Pulmonary artery endothelial cell (primary cell): ENCODE data around the gene WNK2. TPM values are rescaled to one million over a fixed set of nuclear protein-coding genes. Genes with fewer than 3 reads are reported as not detected.
"Not testable (repeated sequence)": the region's sequence is repeated elsewhere in the genome, so short reads cannot be mapped to it uniquely, and the experiment has no call there.

ENCODE experiments used
- DNase-seq: peaks from one replicate; pipeline ENCODE4 v3.0.0-alpha.2; 2011; ENCODE audit warnings: low read depth, low spot score
- total RNA-seq: library from RNA; depleted of rRNA; stranded (reverse); fragments of >200 nt; gene quantifications from 2 replicates; pipeline ENCODE4 v1.2.3, GENCODE V29; 2014

WNK2 gene
- total RNA-seq, 1 donor from 2014 or later = not detected

DNA sequence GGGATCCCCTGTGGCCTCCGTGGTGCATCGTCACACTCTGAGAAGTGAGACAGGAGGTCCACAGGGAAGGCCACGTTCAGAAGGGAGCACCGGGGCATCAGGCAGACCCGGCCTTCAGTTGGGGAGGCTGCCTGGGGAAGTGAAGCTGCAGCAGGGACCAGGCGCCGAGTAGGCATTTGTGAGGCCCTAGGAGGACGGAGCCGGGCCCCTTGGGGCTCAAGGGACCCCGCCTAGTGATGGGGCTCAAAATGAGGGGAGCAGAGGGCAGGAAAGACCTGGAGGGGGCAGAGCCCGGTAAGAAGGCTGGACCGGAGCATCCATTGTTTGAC lies 182.1 kb downstream of the WNK2 start:
- DNase-seq = no peak

DNA sequence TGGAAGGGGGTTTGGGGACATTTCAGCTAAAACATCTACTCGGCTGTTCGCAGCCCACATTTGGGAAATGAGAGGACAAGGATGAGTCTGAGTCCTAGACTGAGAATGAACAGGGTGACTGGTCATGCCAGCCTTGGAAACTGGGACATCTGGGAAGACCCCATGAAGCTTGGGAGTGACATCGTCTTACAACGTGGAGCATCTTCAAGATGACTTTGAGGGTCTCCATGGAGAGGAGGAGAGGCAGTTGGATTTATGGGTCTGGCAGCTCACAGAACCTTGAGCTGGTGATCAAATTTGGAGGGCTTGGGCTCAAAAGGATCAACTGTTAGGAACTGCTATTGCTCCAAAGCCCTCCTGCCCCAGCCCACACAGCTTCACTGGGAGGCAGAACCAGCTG lies 182.5 kb downstream of the WNK2 start:
- DNase-seq = not testable (repeated sequence)

DNA sequence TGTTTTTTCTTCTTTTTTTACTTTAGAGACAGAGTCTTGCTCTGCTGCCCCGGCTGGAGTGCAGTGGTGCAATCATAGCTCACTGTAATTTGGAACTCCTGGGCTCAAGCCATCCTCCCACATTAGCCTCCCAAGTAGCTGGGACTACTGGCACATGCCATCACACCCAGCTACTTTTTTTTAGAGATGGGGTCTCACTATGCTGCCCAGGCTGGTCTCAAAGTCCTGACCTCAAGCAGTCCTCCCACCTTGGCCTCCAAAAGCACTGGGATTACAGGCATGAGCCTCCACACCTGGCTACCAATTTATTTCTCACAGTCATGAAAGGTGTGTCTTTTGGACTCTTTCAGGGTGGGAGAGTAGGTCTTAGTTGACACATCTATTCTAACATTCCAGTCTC lies 184.5 kb downstream of the WNK2 start:
- DNase-seq = no peak

GRCh38 chr9:93369686-93370085 lies 185.7 kb downstream of the WNK2 start:
- no peak for DNase-seq

Other genes starting within 250 kb of the WNK2 start
- not detected in 2 replicates for gene FGD3, start 236.6 kb upstream of the WNK2 start, total RNA-seq
- gene SUSD3, start 125.4 kb upstream of the WNK2 start, total RNA-seq = 0.13 and 0.39 TPM in 2 replicates
- 59.8 and 95.7 TPM in 2 replicates for gene CARD19, start 87.9 kb upstream of the WNK2 start, total RNA-seq
- 44.7 and 47.2 TPM in 2 replicates for gene NINJ1, start 49.9 kb upstream of the WNK2 start, total RNA-seq